ENCODE results near the gene PARK7.
A peak's percentile ranks its signal among the peaks of the same experiment; 100 is the strongest.

The PARK7 gene

GRCh38 chr1:8019229-8019620, 57.7 kb downstream of the PARK7 start:
- no peak for FAIRE-seq
- DNase-seq (ENCODE audit: insufficient read length, low spot score), result no peak

GRCh38 chr1:8020032-8020431, 58.5 kb downstream of the PARK7 start:
- FAIRE-seq (no peak), DNase-seq (ENCODE audit: insufficient read length, low spot score) (no peak)

- no peak for FAIRE-seq
- no peak for DNase-seq (ENCODE audit: insufficient read length, low spot score)
These were observed 60.3 kb downstream of the PARK7 start for GRCh38 chr1:8021676-8022266.

GRCh38 chr1:8022395-8023286, 61.1 kb downstream of the PARK7 start:
- DNase-seq (ENCODE audit: insufficient read length, low spot score) (no peak), FAIRE-seq (no peak)

GRCh38 chr1:8023287-8023994, 61.9 kb downstream of the PARK7 start:
- FAIRE-seq (no peak), DNase-seq (ENCODE audit: insufficient read length, low spot score) (no peak)

GRCh38 chr1:8023995-8024313, 62.4 kb downstream of the PARK7 start:
- DNase-seq (ENCODE audit: insufficient read length, low spot score) (no peak), FAIRE-seq (no peak)

- DNase-seq (ENCODE audit: insufficient read length, low spot score) (no peak), FAIRE-seq (no peak)
These were observed 62.8 kb downstream of the PARK7 start for GRCh38 chr1:8024329-8024728.

- DNase-seq (ENCODE audit: insufficient read length, low spot score) (no peak), FAIRE-seq (no peak)
These were observed 63.7 kb downstream of the PARK7 start for GRCh38 chr1:8025061-8025670.

GRCh38 chr1:8025671-8026144, 64.2 kb downstream of the PARK7 start:
- no peak for FAIRE-seq
- DNase-seq (ENCODE audit: insufficient read length, low spot score), result no peak

- FAIRE-seq, result peak; percentile 92
- peak; percentile 73 for DNase-seq (ENCODE audit: insufficient read length, low spot score)
These were observed 64.9 kb downstream of the PARK7 start, which contains the start of gene ERRFI1 for GRCh38 chr1:8026153-8026975. Gene ERRFI1 (minus strand): TSS chr1:8026309. CDS start chr1:8015619, 10,690 bp downstream.

- DNase-seq (ENCODE audit: insufficient read length, low spot score) (no peak), FAIRE-seq (peak; percentile 26)
These were observed 65.7 kb downstream of the PARK7 start for GRCh38 chr1:8026976-8027747.

GRCh38 chr1:8027748-8028570, 66.4 kb downstream of the PARK7 start:
- FAIRE-seq (no peak), DNase-seq (ENCODE audit: insufficient read length, low spot score) (no peak)

GRCh38 chr1:8028571-8028910, 67.0 kb downstream of the PARK7 start:
- no peak for FAIRE-seq
- no peak for DNase-seq (ENCODE audit: insufficient read length, low spot score)

GRCh38 chr1:8031176-8031785, 69.8 kb downstream of the PARK7 start:
- no peak for FAIRE-seq
- DNase-seq (ENCODE audit: insufficient read length, low spot score), result no peak

- FAIRE-seq (no peak), DNase-seq (ENCODE audit: insufficient read length, low spot score) (no peak)
These were observed 70.9 kb downstream of the PARK7 start for GRCh38 chr1:8032366-8032910.

GRCh38 chr1:8033322-8033721, 71.8 kb downstream of the PARK7 start:
- DNase-seq (ENCODE audit: insufficient read length, low spot score) (no peak), FAIRE-seq (no peak)
